Trophoblast cell (in vitro differentiated cells and primary cell): ENCODE results near the gene DENND4C.

Source experiments
- DNase-seq, 2 donors: peaks; one replicate each; pipeline ENCODE4 v3.0.0-alpha.2; 2016
- H2AFZ ChIP-seq: 2 replicates; pipeline ENCODE4 v1.6.1; 2013; ENCODE audit warnings: low read length, moderate library complexity, mild to moderate bottlenecking; ENCODE audit not compliant: insufficient read depth, poor library complexity
- H2AK5ac ChIP-seq: 2 replicates; pipeline ENCODE4 v1.6.1; 2013; ENCODE audit warnings: mild to moderate bottlenecking, low read length
- H2BK120ac ChIP-seq: 2 replicates; pipeline ENCODE4 v1.6.1; 2013; ENCODE audit warnings: low read length, mild to moderate bottlenecking, moderate library complexity; ENCODE audit not compliant: insufficient read depth, poor library complexity
- H2BK12ac ChIP-seq: 2 replicates; pipeline ENCODE4 v1.6.1; 2013; ENCODE audit warnings: mild to moderate bottlenecking, low read length, moderate library complexity
- H2BK5ac ChIP-seq: 2 replicates; pipeline ENCODE4 v1.6.1; 2013; ENCODE audit warnings: low read length, low read depth, moderate library complexity, mild to moderate bottlenecking; ENCODE audit not compliant: poor library complexity
- H3K14ac ChIP-seq: 2 replicates; pipeline ENCODE4 v1.6.1; 2013; ENCODE audit warnings: mild to moderate bottlenecking, low read length
- H3K18ac ChIP-seq: 2 replicates; pipeline ENCODE4 v1.6.1; 2013; ENCODE audit warnings: mild to moderate bottlenecking, low read length
- H3K23ac ChIP-seq: 2 replicates; pipeline ENCODE4 v1.6.1; 2013; ENCODE audit warnings: low read length
- H3K27ac ChIP-seq: 2 replicates; pipeline ENCODE4 v1.5.1; 2013; ENCODE audit warnings: low read depth, mild to moderate bottlenecking, inconsistent platforms, low read length, moderate library complexity
- H3K27me3 ChIP-seq: 2 replicates; pipeline ENCODE4 v1.6.1; 2013; ENCODE audit warnings: inconsistent platforms, mild to moderate bottlenecking, low read length, moderate library complexity; ENCODE audit not compliant: insufficient read depth
- H3K36me3 ChIP-seq, 2 experiments: 1 replicate in 1 of 2; 2 replicates in 1 of 2; pipeline ENCODE4 v1.6.1; 2013; ENCODE audit warnings: low read length in 2 of 2, mild to moderate bottlenecking in 2 of 2, moderate library complexity in 1 of 2; ENCODE audit not compliant: insufficient read depth in 2 of 2, control insufficient read depth in 1 of 2
- H3K4ac ChIP-seq: 2 replicates; pipeline ENCODE4 v1.6.1; 2013; ENCODE audit warnings: low read depth, mild to moderate bottlenecking, low read length, moderate library complexity
- H3K4me1 ChIP-seq, 2 experiments: 1 replicate in 1 of 2; 2 replicates in 1 of 2; pipeline ENCODE4 v1.6.1; 2013; ENCODE audit warnings: low read length in 2 of 2, mild to moderate bottlenecking in 2 of 2, moderate library complexity in 1 of 2; ENCODE audit not compliant: insufficient read depth in 2 of 2, control insufficient read depth in 1 of 2
- H3K4me2 ChIP-seq: 2 replicates; pipeline ENCODE4 v1.6.1; 2013; ENCODE audit warnings: inconsistent platforms, mild to moderate bottlenecking, low read length, moderate library complexity
- H3K4me3 ChIP-seq: 2 replicates; pipeline ENCODE4 v1.5.1; 2013; ENCODE audit warnings: mild to moderate bottlenecking, low read depth, low read length, inconsistent platforms
- H3K79me1 ChIP-seq: one replicate; pipeline ENCODE4 v1.6.1; 2013; ENCODE audit warnings: low read length
- H3K79me2 ChIP-seq: 2 replicates; pipeline ENCODE4 v1.6.1; 2013; ENCODE audit warnings: low read length, mild to moderate bottlenecking; ENCODE audit not compliant: control insufficient read depth, insufficient read depth, poor library complexity
- H3K9ac ChIP-seq: 2 replicates; pipeline ENCODE4 v1.6.1; 2013; ENCODE audit warnings: mild to moderate bottlenecking, low read length
- H3K9me3 ChIP-seq: 2 replicates; pipeline ENCODE4 v1.6.1; 2013; ENCODE audit warnings: low read depth, mild to moderate bottlenecking, control low read depth, inconsistent platforms, low read length; ENCODE audit not compliant: insufficient read depth
- H4K12ac ChIP-seq: 2 replicates; pipeline ENCODE4 v1.6.1; 2013; ENCODE audit warnings: low read depth, mild to moderate bottlenecking, low read length, moderate library complexity
- H4K8ac ChIP-seq: 2 replicates; pipeline ENCODE4 v1.6.1; 2013; ENCODE audit warnings: low read depth, mild to moderate bottlenecking, low read length, moderate library complexity
- H4K91ac ChIP-seq: one replicate; pipeline ENCODE4 v1.6.1; 2013; ENCODE audit warnings: low read depth, mild to moderate bottlenecking, low read length, moderate library complexity
- WGBS: extraction: QIAGEN DNeasy Blood & Tissue Kit; methylation state at CpG from one replicate; pipeline ENCODE4 v1.1.7; 2013; ENCODE audit warnings: missing lambda C conversion rate; ENCODE audit not compliant: insufficient read length, insufficient coverage; ENCODE audit errors: extremely low coverage; 5-methylcytosine and 5-hydroxymethylcytosine counted together

DENND4C gene

GRCh38 chr9:19342947-19343346 is 112.5 kb downstream of the DENND4C start:
- Histone ChIP-seq H3K4me1 (no peaks in the 10 kb centered on the region), H3K79me2 (no peaks in the 10 kb centered on the region), H3K18ac (no peak overlapping the region), H3K27me3 (no peaks in the 10 kb centered on the region), H3K4ac (no peak overlapping the region), H2BK12ac (no peak overlapping the region), H4K91ac (no peak overlapping the region), H2BK120ac (no peak overlapping the region), H3K79me1 (no peaks in the 10 kb centered on the region), H3K14ac (no peak overlapping the region), H4K12ac (no peak overlapping the region), H3K9me3 (no peaks in the 10 kb centered on the region), H2AFZ (no peak overlapping the region), H2AK5ac (no peak overlapping the region), H2BK5ac (no peak overlapping the region), H3K23ac (no peak overlapping the region), H3K4me3 (no peak overlapping the region), H3K9ac (no peak overlapping the region), H4K8ac (no peak overlapping the region), H3K27ac (no peak overlapping the region), H3K4me2 (no peak overlapping the region), H3K36me3 (peaks cover 10 to 14% of the 10 kb centered on the region in 2 experiments)
- WGBS = no CpG with 5 or more reads among the region's 2 CpGs
- no peak for DNase-seq

DNA sequence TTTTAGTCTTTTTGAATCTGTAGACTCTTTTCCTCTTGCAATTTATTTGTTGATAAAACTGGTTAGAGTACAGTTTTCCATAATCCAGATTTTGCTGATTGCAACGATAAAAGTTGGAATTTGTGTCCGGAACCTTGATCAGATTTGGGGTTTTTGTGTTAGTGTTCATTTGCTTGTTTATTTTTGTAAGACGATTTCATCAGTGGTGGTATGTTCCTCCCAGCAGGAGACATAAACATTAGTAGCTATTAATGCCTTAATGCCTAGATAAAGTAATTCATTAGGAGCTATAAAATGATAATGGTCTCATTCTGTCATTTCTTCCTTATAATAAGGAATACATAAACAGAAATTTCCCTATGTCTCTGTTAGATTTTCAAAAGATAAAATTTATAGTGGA is 128.2 kb downstream of the DENND4C start:
- Histone ChIP-seq H4K12ac (no peak overlapping the region), H2AFZ (no peak overlapping the region), H2BK12ac (no peak overlapping the region), H3K23ac (no peak overlapping the region), H3K9me3 (no peaks in the 10 kb centered on the region), H3K18ac (no peak overlapping the region), H2BK5ac (no peak overlapping the region), H3K4me1 (no peaks in the 10 kb centered on the region), H3K4ac (no peak overlapping the region), H4K8ac (no peak overlapping the region), H2BK120ac (no peak overlapping the region), H3K4me2 (no peak overlapping the region), H3K14ac (no peak overlapping the region), H3K79me2 (no peaks in the 10 kb centered on the region), H3K36me3 (peaks cover 11 to 14% of the 10 kb centered on the region in 2 experiments), H3K27ac (no peak overlapping the region), H3K4me3 (no peak overlapping the region), H4K91ac (no peak overlapping the region), H3K79me1 (no peaks in the 10 kb centered on the region), H3K27me3 (no peaks in the 10 kb centered on the region), H3K9ac (no peak overlapping the region), H2AK5ac (no peak overlapping the region)
- WGBS = no CpG with 5 or more reads among the region's 3 CpGs
- no peak for DNase-seq

DNA sequence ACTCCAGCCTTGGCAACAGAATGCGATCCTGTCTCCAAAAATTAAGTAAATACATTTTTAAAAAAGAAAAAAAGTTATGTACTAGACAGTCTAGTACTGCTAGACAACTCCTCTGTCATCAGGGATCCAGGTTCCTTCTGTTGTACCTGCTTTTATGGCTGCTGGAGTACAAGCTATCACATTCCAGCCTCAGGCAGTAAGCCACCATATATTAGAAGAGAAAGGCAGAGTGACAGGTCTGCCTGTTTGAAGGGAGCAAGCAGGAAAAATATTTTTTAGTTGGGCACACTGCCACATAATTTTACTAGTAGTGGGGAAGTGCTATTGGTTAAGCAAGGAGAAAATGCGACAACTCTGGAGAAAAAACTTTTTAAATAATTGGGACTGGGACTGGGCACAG is 138.6 kb downstream of the DENND4C start:
- Histone ChIP-seq H3K79me1 (no peaks in the 10 kb centered on the region), H2AFZ (no peak overlapping the region), H2BK120ac (no peak overlapping the region), H4K8ac (no peak overlapping the region), H3K23ac (no peak overlapping the region), H4K91ac (no peak overlapping the region), H3K4me3 (no peak overlapping the region), H3K4ac (no peak overlapping the region), H3K36me3 (peaks cover 8 to 13% of the 10 kb centered on the region in 2 experiments), H2BK12ac (no peak overlapping the region), H3K9ac (no peak overlapping the region), H3K18ac (no peak overlapping the region), H3K27ac (no peak overlapping the region), H3K79me2 (no peaks in the 10 kb centered on the region), H3K27me3 (no peaks in the 10 kb centered on the region), H2BK5ac (no peak overlapping the region), H3K4me2 (no peak overlapping the region), H2AK5ac (no peak overlapping the region), H3K4me1 (no peaks in the 10 kb centered on the region), H3K9me3 (no peaks in the 10 kb centered on the region), H4K12ac (no peak overlapping the region), H3K14ac (no peak overlapping the region)
- no CpG with 5 or more reads among the region's 2 CpGs for WGBS
- DNase-seq = no peak

DNA sequence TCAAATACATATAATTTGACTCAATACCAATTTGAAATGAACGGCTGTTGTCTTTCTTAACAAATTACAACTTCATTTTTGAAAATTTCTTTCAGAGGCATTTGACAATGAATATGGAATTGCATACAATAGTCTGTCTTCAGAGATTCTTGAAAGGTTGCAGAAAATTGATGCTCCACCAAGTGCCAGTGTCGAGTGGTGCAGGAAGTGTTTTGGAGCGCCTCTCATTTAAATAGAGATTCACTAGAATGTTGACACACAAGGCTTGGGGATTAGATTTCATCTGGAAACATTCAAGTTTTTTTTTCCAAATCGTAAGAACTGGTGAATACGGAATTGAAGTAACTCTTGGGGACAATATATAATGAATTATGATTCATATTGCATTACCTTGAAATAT is 141.4 kb downstream of the DENND4C start:
- H2BK5ac ChIP-seq = no peak overlapping the region
- no peaks in the 10 kb centered on the region for H3K9me3 ChIP-seq
- H3K14ac ChIP-seq = no peak overlapping the region
- no peak for DNase-seq
- H3K23ac ChIP-seq = no peak overlapping the region
- H3K27me3 ChIP-seq = no peaks in the 10 kb centered on the region
- H4K91ac ChIP-seq = no peak overlapping the region
- H3K18ac ChIP-seq = no peak overlapping the region
- H3K4me2 ChIP-seq = no peak overlapping the region
- no peak overlapping the region for H3K9ac ChIP-seq
- H4K12ac ChIP-seq = no peak overlapping the region
- no peaks in the 10 kb centered on the region for H3K79me1 ChIP-seq
- H2BK12ac ChIP-seq = no peak overlapping the region
- H3K79me2 ChIP-seq = no peaks in the 10 kb centered on the region
- WGBS = no CpG with 5 or more reads among the region's 5 CpGs
- no peak overlapping the region for H3K4ac ChIP-seq
- no peak overlapping the region for H4K8ac ChIP-seq
- H3K36me3 ChIP-seq = peaks cover 20 to 26% of the 10 kb centered on the region in 2 experiments
- no peak overlapping the region for H2AFZ ChIP-seq
- H2BK120ac ChIP-seq = no peak overlapping the region
- H3K4me3 ChIP-seq = no peak overlapping the region
- H3K27ac ChIP-seq = no peak overlapping the region
- no peak overlapping the region for H2AK5ac ChIP-seq
- H3K4me1 ChIP-seq = no peaks in the 10 kb centered on the region
